HEK293 (cell line): Measurements from ENCODE around the gene IL1RAP.

Source experiments
- CTCF ChIA-PET: fragments of 350-600 bp; formaldehyde crosslinking; extraction: SDS; loops from one replicate; lab custom pipeline; 2021; ENCODE audit warnings: antibody characterized with exemption; lab: Yijun Ruan, JAX
- POLR2A ChIA-PET: fragments of 300-600 bp; formaldehyde crosslinking; extraction: SDS; loops from one replicate; lab custom pipeline; 2020; ENCODE audit warnings: antibody characterized with exemption, inconsistent platforms; lab: Yijun Ruan, JAX
- H3K27ac ChIP-seq: fragments of 200-500 bp; sonication (Bioruptor generic); 2 replicates; pipeline ENCODE4 v1.5.1; 2014; ENCODE audit warnings: low read depth, low read length, control low read depth, inconsistent platforms; ENCODE audit errors: extremely low read depth
- H3K36me3 ChIP-seq, 2 experiments: fragments of 200-500 bp in 1 of 2; sonication (Bioruptor generic) in 1 of 2; 1 replicate in 1 of 2; 2 replicates in 1 of 2; pipeline ENCODE4 v1.5.1; 2014 to 2017; ENCODE audit warnings: inconsistent platforms in 2 of 2, low read length in 2 of 2; ENCODE audit not compliant: control insufficient read depth in 2 of 2, insufficient read depth in 1 of 2
- H3K4me1 ChIP-seq: fragments of 200-500 bp; sonication (Bioruptor generic); 2 replicates; pipeline ENCODE4 v1.5.1; 2014; ENCODE audit warnings: mild to moderate bottlenecking, low read length, inconsistent platforms; ENCODE audit not compliant: control insufficient read depth, insufficient read depth
- H3K4me3 ChIP-seq: 2 replicates; pipeline ENCODE4 v1.5.1; 2011; ENCODE audit warnings: low read depth, mild to moderate bottlenecking, control low read depth, low read length, moderate library complexity
- H3K9me3 ChIP-seq: fragments of 200-500 bp; sonication (Bioruptor generic); 2 replicates; pipeline ENCODE4 v1.5.1; 2014; ENCODE audit warnings: low read depth, low read length, inconsistent platforms; ENCODE audit not compliant: control insufficient read depth, insufficient read depth
- KLF1 ChIP-seq: fragments of 450-650 bp; formaldehyde crosslinking; IDR thresholded peaks from 2 replicates; pipeline ENCODE4 v1.5.1; 2016; ENCODE audit warnings: missing biosample characterization, missing genetic modification characterization
- KLF7 ChIP-seq: fragments of 450-650 bp; formaldehyde crosslinking; IDR thresholded peaks from 2 replicates; pipeline ENCODE4 v1.5.1; 2016; ENCODE audit warnings: missing biosample characterization, missing genetic modification characterization, borderline replicate concordance
- SETDB1 ChIP-seq: IDR thresholded peaks from one replicate; pipeline ENCODE4 v1.6.1; 2017; ENCODE audit warnings: mild to moderate bottlenecking, low read length, moderate library complexity, mixed read lengths; ENCODE audit not compliant: insufficient read length
- ZFP37 ChIP-seq: fragments of 450-650 bp; formaldehyde crosslinking; IDR thresholded peaks from 2 replicates; pipeline ENCODE4 v1.5.1; 2016; ENCODE audit warnings: missing biosample characterization, missing genetic modification characterization
- ZIC2 ChIP-seq: fragments of 450-650 bp; formaldehyde crosslinking; IDR thresholded peaks from 2 replicates; pipeline ENCODE4 v1.5.1; 2016; ENCODE audit warnings: missing biosample characterization, missing genetic modification characterization
- ZNF133 ChIP-seq: fragments of 450-650 bp; formaldehyde crosslinking; IDR thresholded peaks from 2 replicates; pipeline ENCODE4 v1.5.1; 2016; ENCODE audit warnings: missing biosample characterization, missing genetic modification characterization
- ZNF175 ChIP-seq: fragments of 450-650 bp; formaldehyde crosslinking; IDR thresholded peaks from 2 replicates; pipeline ENCODE4 v1.5.1; 2016; ENCODE audit warnings: missing biosample characterization, missing genetic modification characterization
- ZNF211 ChIP-seq: fragments of 450-650 bp; formaldehyde crosslinking; IDR thresholded peaks from 2 replicates; pipeline ENCODE4 v1.5.1; 2016; ENCODE audit warnings: low read depth, missing biosample characterization, missing genetic modification characterization
- ZNF23 ChIP-seq: fragments of 450-650 bp; formaldehyde crosslinking; IDR thresholded peaks from 2 replicates; pipeline ENCODE4 v1.5.1; 2016; ENCODE audit warnings: missing biosample characterization, missing genetic modification characterization, borderline replicate concordance
- ZNF302 ChIP-seq: fragments of 450-650 bp; formaldehyde crosslinking; IDR thresholded peaks from 2 replicates; pipeline ENCODE4 v1.5.1; 2016; ENCODE audit warnings: missing biosample characterization, missing genetic modification characterization, low read depth
- ZNF530 ChIP-seq: fragments of 450-650 bp; formaldehyde crosslinking; IDR thresholded peaks from 2 replicates; pipeline ENCODE4 v1.5.1; 2016; ENCODE audit warnings: low read depth, missing biosample characterization, missing genetic modification characterization
- ZNF561 ChIP-seq: fragments of 450-650 bp; IDR thresholded peaks from 2 replicates; pipeline ENCODE4 v1.5.1; 2018; ENCODE audit warnings: missing biosample characterization, missing genetic modification characterization, borderline replicate concordance
- ZNF610 ChIP-seq: fragments of 450-650 bp; formaldehyde crosslinking; IDR thresholded peaks from 2 replicates; pipeline ENCODE4 v1.5.1; 2016; ENCODE audit warnings: missing biosample characterization, missing genetic modification characterization, borderline replicate concordance
- ZNF707 ChIP-seq: fragments of 450-650 bp; formaldehyde crosslinking; IDR thresholded peaks from 2 replicates; pipeline ENCODE4 v1.5.1; 2016; ENCODE audit warnings: missing biosample characterization, missing genetic modification characterization
- ZNF768 ChIP-seq: fragments of 450-650 bp; formaldehyde crosslinking; IDR thresholded peaks from 2 replicates; pipeline ENCODE4 v1.5.1; 2018; ENCODE audit warnings: missing biosample characterization, mild to moderate bottlenecking, missing genetic modification characterization
- ZNF830 ChIP-seq: fragments of 450-650 bp; IDR thresholded peaks from 2 replicates; pipeline ENCODE4 v1.5.0; 2018; ENCODE audit warnings: missing biosample characterization, missing genetic modification characterization, low read depth, mild to moderate bottlenecking, moderate library complexity
- ZSCAN30 ChIP-seq: fragments of 450-650 bp; IDR thresholded peaks from 2 replicates; pipeline ENCODE4 v1.5.1; 2018; ENCODE audit warnings: missing biosample characterization, mild to moderate bottlenecking, missing genetic modification characterization, moderate library complexity
- TF ChIP-seq, protein P1 (sequence below): fragments of 450-650 bp; formaldehyde crosslinking; IDR thresholded peaks from 2 replicates; pipeline ENCODE4 v1.5.1; 2017; ENCODE audit warnings: missing biosample characterization, mild to moderate bottlenecking, missing genetic modification characterization, moderate library complexity
- TF ChIP-seq, protein P2 (sequence below): fragments of 450-650 bp; formaldehyde crosslinking; IDR thresholded peaks from 2 replicates; pipeline ENCODE4 v1.5.1; 2016; ENCODE audit warnings: missing biosample characterization, missing genetic modification characterization
- TF ChIP-seq, protein P3 (sequence below): fragments of 450-650 bp; formaldehyde crosslinking; IDR thresholded peaks from 2 replicates; pipeline ENCODE4; 2016; ENCODE audit warnings: missing biosample characterization, missing genetic modification characterization
- TF ChIP-seq, protein P4 (sequence below): fragments of 450-650 bp; formaldehyde crosslinking; IDR thresholded peaks from 2 replicates; pipeline ENCODE4 v1.5.1; 2016; ENCODE audit warnings: missing biosample characterization, missing genetic modification characterization
- TF ChIP-seq, protein P5 (sequence below): fragments of 450-650 bp; formaldehyde crosslinking; IDR thresholded peaks from 2 replicates; pipeline ENCODE4 v1.5.1; 2016; ENCODE audit warnings: missing biosample characterization, missing genetic modification characterization
- TF ChIP-seq, protein P6 (sequence below): fragments of 450-650 bp; formaldehyde crosslinking; optimal IDR thresholded peaks from 2 replicates; pipeline ENCODE3; 2016; ENCODE audit warnings: missing biosample characterization, mild to moderate bottlenecking, missing genetic modification characterization

The IL1RAP gene

DNA sequence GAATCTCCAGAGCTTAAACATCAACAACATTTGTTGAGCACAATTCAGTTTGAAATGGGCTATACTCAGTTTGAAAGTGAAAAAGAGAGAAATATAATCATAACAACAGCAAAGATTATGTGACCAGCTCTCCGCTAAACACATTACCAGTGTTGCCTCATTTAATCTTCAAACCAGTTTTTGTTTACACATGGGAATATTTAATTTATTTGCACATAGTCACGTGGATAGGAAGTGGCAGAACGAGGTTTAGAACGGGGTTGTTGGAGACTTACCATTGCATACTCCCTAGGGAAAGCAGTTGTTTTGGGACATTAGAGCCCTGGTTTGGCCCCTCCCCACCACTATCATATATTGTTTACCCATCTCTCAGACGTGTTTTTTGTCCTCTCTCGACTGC lies 77.2 kb downstream of the IL1RAP start (continued):
- TF ChIP-seq, protein P1, sequence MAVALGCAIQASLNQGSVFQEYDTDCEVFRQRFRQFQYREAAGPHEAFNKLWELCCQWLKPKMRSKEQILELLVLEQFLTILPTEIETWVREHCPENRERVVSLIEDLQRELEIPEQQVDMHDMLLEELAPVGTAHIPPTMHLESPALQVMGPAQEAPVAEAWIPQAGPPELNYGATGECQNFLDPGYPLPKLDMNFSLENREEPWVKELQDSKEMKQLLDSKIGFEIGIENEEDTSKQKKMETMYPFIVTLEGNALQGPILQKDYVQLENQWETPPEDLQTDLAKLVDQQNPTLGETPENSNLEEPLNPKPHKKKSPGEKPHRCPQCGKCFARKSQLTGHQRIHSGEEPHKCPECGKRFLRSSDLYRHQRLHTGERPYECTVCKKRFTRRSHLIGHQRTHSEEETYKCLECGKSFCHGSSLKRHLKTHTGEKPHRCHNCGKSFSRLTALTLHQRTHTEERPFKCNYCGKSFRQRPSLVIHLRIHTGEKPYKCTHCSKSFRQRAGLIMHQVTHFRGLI (tag by site-specific recombination): no peak
- TF ChIP-seq ZNF768 (tag by site-specific recombination): no peak
- no peak for TF ChIP-seq SETDB1
- TF ChIP-seq, protein P2, sequence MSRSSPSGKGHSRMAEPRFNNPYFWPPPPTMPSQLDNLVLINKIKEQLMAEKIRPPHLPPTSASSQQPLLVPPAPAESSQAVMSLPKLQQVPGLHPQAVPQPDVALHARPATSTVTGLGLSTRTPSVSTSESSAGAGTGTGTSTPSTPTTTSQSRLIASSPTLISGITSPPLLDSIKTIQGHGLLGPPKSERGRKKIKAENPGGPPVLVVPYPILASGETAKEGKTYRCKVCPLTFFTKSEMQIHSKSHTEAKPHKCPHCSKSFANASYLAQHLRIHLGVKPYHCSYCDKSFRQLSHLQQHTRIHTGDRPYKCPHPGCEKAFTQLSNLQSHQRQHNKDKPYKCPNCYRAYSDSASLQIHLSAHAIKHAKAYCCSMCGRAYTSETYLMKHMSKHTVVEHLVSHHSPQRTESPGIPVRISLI (tag by site-specific recombination): no peak
- TF ChIP-seq ZNF23 (tag by site-specific recombination): no peak
- no peak for TF ChIP-seq ZNF610 (tag by site-specific recombination)
- TF ChIP-seq, protein P3, sequence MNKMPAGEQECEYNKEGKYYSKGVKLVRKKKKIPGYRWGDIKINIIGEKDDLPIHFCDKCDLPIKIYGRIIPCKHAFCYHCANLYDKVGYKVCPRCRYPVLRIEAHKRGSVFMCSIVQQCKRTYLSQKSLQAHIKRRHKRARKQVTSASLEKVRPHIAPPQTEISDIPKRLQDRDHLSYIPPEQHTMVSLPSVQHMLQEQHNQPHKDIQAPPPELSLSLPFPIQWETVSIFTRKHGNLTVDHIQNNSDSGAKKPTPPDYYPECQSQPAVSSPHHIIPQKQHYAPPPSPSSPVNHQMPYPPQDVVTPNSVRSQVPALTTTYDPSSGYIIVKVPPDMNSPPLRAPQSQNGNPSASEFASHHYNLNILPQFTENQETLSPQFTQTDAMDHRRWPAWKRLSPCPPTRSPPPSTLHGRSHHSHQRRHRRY (tag by site-specific recombination): no peak
- no peak for TF ChIP-seq ZNF175 (tag by site-specific recombination)
- TF ChIP-seq ZIC2 (tag by site-specific recombination): no peak
- TF ChIP-seq, all 188 proteins: peak for 0

DNA sequence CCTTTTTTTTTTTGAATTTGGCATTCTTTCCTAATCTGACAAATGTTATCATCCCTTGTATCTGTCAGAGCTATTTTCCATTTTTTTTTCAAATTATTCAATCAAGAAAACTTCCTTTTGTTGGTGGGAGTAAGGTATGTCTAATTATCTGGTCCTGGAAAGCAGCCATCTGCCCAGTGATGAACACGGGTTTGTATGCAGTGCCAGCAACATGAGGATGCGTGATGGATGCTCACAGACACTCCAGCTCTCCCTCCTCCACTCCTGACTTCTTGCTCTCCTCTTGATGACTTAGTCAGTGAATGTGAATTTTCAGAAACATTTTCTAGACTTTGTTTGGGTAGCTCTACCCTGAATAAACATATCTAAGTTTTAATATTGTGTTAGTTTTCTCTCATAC lies 79.2 kb downstream of the IL1RAP start:
- H3K36me3 ChIP-seq: no peaks in the 10 kb centered on the region
- ChIA-PET CTCF (no interaction called here), POLR2A (no interaction called here)
- TF ChIP-seq, protein P3 (tag by site-specific recombination): no peak
- no peaks in the 10 kb centered on the region for H3K4me1 ChIP-seq
- H3K4me3 ChIP-seq: no peak overlapping the region
- H3K27ac ChIP-seq: no peak overlapping the region
- no peaks in the 10 kb centered on the region for H3K9me3 ChIP-seq

DNA sequence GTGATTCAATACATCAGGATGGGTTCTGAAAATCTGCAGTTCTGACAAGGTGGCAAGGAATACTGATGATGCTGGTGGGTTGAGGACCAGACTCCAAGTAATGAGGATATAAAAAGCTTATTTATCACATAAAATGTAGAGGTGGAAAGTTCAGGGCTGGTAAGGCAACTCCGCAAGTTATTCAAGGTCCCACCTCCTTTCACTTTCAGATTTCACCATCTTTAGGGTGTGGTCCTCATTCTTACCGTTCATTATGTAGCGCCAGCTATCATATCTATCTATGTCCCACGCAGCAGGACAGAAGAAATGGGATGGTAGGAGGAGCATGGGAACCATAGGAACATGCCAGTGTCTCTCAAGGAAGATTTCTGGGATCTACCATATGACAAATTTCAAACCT lies 80.3 kb downstream of the IL1RAP start:
- H3K4me1 ChIP-seq: no peaks in the 10 kb centered on the region
- no peak overlapping the region for H3K27ac ChIP-seq
- ChIA-PET POLR2A (no interaction called here), CTCF (interaction anchor here (0.7 kb wide), 1 partner anchor 582 kb away, joined by 3 read pairs; no protein-coding TSS in a partner anchor)
- no peak overlapping the region for H3K4me3 ChIP-seq
- no peaks in the 10 kb centered on the region for H3K36me3 ChIP-seq
- no peaks in the 10 kb centered on the region for H3K9me3 ChIP-seq
- TF ChIP-seq ZNF610 (tag by site-specific recombination) (no peak), ZNF302 (tag by site-specific recombination) (no peak), ZNF830 (tag by site-specific recombination) (no peak), ZSCAN30 (no peak), ZNF561 (tag by site-specific recombination) (no peak), ZNF133 (tag by site-specific recombination) (no peak), ZNF530 (tag by site-specific recombination) (no peak), ZNF707 (tag by site-specific recombination) (no peak), KLF1 (no peak), ZFP37 (tag by site-specific recombination) (no peak), KLF7 (tag by site-specific recombination) (no peak), ZNF211 (tag by site-specific recombination) (no peak)
- TF ChIP-seq, protein P4, sequence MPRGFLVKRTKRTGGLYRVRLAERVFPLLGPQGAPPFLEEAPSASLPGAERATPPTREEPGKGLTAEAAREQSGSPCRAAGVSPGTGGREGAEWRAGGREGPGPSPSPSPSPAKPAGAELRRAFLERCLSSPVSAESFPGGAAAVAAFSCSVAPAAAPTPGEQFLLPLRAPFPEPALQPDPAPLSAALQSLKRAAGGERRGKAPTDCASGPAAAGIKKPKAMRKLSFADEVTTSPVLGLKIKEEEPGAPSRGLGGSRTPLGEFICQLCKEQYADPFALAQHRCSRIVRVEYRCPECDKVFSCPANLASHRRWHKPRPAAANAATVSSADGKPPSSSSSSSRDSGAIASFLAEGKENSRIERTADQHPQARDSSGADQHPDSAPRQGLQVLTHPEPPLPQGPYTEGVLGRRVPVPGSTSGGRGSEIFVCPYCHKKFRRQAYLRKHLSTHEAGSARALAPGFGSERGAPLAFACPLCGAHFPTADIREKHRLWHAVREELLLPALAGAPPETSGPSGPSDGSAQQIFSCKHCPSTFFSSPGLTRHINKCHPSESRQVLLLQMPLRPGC (tag by site-specific recombination): no peak
- TF ChIP-seq, protein P5, sequence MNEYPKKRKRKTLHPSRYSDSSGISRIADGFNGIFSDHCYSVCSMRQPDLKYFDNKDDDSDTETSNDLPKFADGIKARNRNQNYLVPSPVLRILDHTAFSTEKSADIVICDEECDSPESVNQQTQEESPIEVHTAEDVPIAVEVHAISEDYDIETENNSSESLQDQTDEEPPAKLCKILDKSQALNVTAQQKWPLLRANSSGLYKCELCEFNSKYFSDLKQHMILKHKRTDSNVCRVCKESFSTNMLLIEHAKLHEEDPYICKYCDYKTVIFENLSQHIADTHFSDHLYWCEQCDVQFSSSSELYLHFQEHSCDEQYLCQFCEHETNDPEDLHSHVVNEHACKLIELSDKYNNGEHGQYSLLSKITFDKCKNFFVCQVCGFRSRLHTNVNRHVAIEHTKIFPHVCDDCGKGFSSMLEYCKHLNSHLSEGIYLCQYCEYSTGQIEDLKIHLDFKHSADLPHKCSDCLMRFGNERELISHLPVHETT (tag by site-specific recombination): no peak
- TF ChIP-seq, protein P6, sequence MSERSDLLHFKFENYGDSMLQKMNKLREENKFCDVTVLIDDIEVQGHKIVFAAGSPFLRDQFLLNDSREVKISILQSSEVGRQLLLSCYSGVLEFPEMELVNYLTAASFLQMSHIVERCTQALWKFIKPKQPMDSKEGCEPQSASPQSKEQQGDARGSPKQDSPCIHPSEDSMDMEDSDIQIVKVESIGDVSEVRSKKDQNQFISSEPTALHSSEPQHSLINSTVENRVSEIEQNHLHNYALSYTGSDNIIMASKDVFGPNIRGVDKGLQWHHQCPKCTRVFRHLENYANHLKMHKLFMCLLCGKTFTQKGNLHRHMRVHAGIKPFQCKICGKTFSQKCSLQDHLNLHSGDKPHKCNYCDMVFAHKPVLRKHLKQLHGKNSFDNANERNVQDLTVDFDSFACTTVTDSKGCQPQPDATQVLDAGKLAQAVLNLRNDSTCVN (tag by site-specific recombination): no peak
